Activated T-cell treated with anti-CD3 and anti-CD28 coated beads for 1 hour (primary cell): ENCODE results near the gene ABL1.

Experiments used
- DNase-seq: peaks from one replicate; pipeline ENCODE4 v3.0.0-alpha.2; 2020; ENCODE audit warnings: low read depth

Gene ABL1

DNA sequence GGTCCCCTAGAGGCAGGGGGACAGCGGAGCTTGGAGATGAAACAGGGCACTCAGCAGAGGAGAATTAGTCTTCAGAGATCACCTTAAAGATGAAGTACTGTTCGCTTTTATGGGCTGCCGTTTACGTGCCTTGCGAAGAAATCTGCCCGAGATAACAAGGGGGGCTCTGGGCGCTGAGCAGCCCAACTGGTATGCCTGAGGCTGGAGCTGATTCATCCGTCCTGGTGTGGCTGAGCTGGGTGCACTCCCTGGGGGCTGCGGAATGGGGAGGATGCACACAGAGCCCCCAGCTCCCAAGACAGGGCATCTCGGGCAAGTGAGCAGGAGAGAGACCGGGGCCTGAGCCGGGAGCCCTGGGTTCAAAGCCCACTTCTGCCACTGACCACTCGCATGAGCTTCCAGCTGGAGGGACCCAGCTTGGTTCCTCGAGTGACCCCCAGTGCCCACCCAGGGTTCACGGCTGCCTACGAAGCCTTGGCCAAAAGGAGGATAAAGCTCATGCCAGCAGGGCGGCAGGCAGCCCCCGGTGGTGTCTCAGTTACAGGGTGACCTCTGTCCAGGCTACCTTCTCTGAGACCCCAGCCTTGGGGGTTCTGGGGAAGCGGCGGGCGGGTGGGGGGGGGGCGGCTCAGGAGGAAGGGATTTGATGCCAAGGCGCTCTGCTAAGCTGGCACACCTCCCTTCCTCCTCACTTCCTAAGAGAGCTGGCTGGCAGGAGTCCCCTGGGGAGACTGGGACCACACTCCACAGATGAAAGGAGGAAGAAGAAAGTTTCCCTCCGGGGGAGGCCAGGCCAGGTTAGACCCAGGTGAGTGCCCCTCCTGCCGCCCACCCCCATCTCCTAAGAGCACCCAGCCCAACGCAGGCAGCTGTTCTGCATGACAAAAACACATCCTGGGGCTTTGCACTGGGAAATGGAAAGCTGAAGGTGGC, 98.3 kb downstream of the ABL1 start:
- DNase-seq: no peak

DNA sequence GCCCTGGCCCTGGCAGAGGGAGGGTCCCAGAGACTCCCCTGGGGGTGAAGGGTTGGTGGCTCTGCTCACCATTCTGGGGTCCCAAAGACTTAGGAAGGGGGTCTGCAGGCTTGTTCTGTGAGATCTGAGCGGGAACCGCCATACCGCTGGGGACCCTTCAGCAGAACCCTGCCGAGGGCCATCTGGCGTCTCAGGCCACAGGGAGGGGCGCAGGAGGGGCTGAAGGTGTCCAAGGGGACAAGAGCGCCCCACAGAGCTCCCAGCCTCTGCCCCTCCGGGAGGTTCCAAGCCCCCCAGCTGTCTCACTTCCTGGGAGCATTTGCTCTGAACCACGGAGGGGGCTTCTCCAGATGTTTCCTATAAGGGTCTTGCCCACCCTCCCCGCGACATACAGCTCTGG, 99.2 kb downstream of the ABL1 start:
- no peak for DNase-seq

GRCh38 chr9:130934702-130935647, 99.9 kb downstream of the ABL1 start:
- DNase-seq: no peak

DNA sequence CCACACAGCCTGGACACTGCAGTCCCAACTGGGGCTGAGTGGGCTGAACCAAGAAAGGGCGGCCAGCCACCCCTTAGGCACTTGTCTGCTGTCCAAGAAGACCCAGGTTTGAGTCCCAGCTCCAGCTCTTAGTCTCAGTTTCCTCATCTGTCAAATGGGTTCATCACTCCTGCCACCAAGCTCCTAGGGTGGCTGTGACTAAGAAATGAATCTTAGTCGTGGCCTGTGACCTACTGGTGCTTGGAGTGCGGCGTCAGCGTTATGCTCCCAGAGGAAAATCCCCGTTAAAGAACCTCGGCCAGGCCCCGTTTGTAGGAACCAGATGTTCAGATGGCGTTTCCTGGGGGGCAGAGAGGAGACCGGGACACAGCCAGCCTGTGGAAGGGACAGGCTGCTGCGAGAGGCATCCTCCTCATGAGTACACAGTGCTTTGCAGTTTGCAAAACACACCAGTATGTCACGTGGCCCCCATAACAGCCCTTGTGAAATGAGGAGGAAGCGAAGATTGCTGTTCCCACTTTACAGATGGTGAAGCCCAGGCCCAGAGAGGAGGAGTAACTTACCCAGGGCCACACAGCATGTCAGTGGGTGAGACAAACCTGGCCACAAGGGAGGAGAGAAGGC, 100.7 kb downstream of the ABL1 start:
- no peak for DNase-seq

- DNase-seq: no peak
Observed at GRCh38 chr9:130936285-130937117, 101.4 kb downstream of the ABL1 start.
